GM18873 (cell line): ENCODE data around the gene PIH1D2.
"Not testable (repeated sequence)": the region's sequence is repeated elsewhere in the genome, so short reads cannot be mapped to it uniquely, and the experiment has no call there.

Experiments used
- ATAC-seq: cut with Tn5 transposase; IDR thresholded peaks from one replicate; pipeline ENCODE4 v1.9.1; 2021; ENCODE audit warnings: mild to moderate bottlenecking, moderate library complexity, moderate number of reproducible peaks; ENCODE audit not compliant: unreplicated experiment, low FRiP score

Gene PIH1D2, protein sequence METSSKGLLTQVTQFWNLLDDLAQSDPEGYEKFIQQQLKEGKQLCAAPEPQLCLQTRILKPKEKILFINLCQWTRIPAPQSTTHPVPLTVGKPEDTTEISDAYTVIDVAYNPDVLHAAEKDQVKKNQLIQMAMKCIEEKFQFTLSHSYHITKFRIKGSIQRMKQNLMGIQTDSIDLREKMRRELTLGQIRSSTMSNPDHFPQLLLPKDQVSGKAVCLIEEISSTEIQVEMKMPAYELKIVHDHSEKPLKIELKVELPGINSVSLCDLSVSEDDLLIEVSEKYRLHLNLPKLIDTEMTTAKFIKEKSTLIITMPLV

DNA sequence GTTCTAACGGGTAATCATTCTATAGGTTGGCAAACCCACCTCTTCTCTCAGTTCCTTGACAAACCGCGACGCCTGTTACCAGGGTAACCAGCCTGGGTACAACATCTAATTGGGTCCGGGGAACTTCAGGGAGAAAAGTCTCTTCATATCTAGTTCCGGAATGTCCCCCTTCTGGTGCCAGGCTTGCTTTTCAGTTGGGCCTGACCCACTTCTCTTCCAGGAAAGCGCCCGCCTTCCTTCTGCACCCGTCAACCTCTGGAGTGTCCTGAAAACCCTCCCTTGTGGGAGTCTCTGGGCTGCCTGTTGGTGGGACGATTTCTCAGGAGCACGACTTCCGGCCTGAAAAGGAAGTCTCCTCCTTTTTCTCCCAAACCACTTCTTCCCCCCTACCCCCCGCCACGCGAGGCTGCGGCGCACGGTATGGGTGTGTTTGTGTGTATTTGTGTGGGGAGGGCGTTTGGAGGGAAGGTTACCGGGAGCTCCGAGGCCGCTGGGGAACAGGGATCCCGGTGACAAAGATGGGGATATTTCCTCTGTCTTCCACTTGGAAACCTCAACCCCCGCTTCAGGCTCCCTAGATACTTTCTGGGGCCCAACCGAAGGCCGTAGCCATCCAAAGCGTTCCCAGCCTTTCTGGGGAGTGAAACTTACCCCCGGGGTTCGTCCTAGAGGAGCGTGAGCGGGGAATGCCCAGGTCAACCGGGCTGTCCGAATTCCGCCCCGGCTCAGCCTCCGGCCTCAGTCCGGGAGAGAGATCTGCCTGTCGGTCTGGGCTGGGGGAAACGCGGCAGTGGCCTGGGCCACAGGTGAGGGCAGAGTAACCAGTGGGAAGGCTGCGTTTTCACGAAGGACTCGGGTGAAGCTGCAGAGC lies at the start of gene PIH1D2, which contains the start of gene NKAPD1:
Gene PIH1D2 (minus strand): TSS at position 77 of the 871 bp plus-strand sequence. CDS start 843 bp downstream, outside the sequence.
Gene NKAPD1 (plus strand): TSS at position 359 of the 871 bp plus-strand sequence. CDS start 1,276 bp downstream, outside the sequence.
- ATAC-seq = peak; percentile 87

- no peak for ATAC-seq
These were observed 49.3 kb upstream of the PIH1D2 start for GRCh38 chr11:112123129-112123528.

GRCh38 chr11:112121981-112122615 lies 48.3 kb upstream of the PIH1D2 start:
- ATAC-seq = no peak

GRCh38 chr11:112118176-112118575 lies 44.4 kb upstream of the PIH1D2 start:
- ATAC-seq = no peak

DNA sequence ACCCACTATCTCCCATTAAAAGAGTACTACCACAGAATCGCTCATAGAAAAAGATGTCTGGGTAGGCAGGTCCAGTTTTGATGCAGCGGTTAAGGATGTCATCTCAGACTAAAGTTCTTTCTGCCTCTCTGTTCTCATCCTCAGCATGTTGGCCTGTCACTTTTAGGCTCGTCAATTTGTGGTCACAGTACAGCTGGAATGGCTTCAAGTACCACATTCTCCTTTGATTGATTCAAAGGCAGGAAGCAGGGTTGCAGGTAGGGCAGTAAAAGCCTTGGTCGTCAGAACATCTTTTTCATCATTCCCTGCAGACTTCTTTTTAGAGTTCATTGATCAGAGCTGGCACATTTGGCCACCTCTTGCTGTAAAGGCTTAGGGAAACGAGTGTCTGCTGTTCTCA lies 41.6 kb upstream of the PIH1D2 start:
- no peak for ATAC-seq

GRCh38 chr11:112114460-112114859 lies 40.6 kb upstream of the PIH1D2 start:
- no peak for ATAC-seq

DNA sequence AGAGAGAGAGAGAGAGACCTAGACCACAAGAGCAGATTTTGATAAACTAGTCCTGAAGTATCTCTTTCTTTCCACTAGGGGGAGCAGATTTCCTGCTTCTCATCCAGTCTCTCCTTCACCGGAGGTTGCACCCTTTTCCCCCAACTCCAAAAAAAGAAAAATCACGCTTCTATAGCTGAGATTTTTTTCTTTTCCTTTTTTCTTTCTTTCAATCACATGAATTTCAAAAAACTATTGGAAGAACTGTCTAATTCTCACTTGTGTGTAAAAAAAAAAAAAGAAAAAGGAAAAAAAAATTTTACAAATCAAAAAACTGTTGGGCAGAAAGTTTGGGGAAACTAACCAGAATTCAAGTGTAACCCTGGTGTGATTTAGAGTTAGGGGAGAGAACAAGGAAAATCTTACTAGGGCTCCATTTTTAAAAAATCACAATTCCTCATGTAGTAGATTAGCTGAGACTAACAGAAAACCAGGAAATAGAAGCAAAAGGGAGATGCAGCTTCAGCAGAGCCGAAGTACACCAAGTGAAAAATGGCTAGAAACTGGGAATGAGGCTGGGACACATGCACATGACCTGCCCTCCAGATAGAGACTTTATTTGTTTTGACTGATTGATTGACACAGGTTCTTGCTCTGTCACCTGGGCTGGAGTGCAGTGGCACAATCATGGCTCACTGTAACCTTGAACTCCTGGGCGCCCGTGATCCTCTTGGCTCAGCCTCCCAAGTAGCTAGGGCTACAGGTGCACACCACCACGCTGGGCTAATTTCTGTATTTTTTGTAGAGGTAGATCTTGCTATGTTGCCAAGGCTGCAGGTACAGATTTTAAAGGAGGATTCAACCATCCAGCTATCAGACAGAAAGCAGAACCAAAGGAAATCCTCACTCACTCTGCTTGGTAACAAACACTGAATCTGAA lies 40.0 kb upstream of the PIH1D2 start:
- ATAC-seq = no peak

GRCh38 chr11:112106070-112106469 lies 32.3 kb upstream of the PIH1D2 start:
- no peak for ATAC-seq

DNA sequence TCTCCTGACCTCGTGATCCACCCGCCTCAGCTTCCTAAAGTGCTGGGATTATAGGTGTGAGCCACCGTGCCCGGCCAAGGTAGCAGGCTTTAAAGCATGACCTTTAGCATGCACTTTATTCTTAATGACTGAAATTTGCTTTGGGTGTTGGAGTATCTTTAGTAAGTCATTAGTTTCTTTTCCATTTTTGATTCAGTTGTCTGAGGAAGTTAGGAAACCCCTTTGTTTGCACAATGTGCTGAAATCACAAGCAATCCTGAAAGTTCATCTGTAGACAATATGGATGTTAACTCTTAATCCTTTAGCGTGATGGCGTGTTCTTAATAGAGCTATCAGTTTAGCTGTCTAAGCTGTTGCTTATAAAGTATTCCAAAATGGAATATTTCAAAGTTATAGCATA lies 29.6 kb upstream of the PIH1D2 start:
- ATAC-seq = no peak

GRCh38 chr11:112100462-112100861 lies 26.6 kb upstream of the PIH1D2 start:
- ATAC-seq = no peak

- no peak for ATAC-seq
These were observed 24.1 kb upstream of the PIH1D2 start for GRCh38 chr11:112097734-112098528.

DNA sequence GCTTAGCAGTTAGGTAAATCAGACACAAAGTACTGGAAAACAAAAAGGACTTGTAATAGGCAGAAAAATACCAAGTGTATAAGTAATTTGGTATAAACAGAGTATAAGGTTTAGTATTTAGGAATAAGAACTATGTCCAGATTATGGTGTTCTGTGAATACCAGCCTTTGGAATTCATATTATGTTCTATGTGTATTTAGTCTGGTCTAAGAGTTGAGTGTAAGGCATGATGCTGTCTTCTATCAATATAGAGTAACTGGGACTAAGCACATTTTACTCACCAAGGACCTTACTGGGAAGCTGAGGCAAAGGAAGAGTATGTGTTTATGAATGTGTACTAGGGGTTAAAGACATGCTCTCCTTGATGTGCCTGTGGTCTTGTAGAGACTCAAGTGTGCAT lies 22.4 kb upstream of the PIH1D2 start:
- no peak for ATAC-seq

DNA sequence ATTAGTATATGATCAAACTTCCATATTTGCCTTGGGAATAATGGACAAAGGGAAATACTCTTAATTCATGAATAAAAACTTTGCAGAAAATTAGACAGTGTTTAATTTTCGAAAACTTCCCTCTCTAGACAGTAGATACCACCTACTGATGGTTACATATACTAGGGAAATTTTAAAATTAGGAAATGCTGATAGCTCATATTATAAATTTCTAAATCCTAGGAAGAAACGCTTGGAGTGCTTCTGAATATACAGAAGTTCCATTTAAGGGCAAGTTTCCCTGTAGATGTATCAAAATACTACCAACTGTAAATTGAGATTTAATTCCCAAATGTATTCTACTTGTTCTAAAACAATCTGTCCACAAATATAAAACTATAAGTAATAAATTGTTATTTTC lies 21.5 kb upstream of the PIH1D2 start:
- not testable (repeated sequence) for ATAC-seq

DNA sequence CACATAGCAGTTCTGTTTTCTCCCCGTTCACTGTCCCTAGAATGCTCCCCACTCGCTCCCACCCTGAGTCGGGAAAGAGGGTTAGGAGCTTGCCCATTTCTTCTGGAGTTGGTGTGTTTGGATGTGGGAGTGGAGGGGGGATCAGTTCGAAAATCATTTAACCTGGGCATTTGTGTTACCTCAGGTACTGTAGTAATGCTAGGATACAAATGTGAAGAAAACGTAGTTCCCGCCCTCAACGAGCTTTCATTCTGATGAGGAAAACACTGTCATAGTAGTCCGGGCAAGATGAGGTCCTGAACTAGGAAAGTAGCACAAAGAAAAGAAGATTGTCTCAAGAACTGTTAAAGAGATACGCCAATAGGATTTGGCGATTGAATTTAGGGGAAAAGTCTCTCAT lies 13.4 kb upstream of the PIH1D2 start:
- ATAC-seq = no peak

- ATAC-seq = peak; percentile 87
These were observed 12.8 kb upstream of the PIH1D2 start, which contains the start of the genes SDHD and TIMM8B for GRCh38 chr11:112086422-112087191. Gene SDHD (plus strand): TSS chr11:112086873. CDS start chr11:112086908, 35 bp downstream. Gene TIMM8B (minus strand): TSS chr11:112086756. CDS start chr11:112086723, 33 bp downstream.

GRCh38 chr11:112085822-112086421 lies 12.1 kb upstream of the PIH1D2 start:
- ATAC-seq = peak; percentile 24

DNA sequence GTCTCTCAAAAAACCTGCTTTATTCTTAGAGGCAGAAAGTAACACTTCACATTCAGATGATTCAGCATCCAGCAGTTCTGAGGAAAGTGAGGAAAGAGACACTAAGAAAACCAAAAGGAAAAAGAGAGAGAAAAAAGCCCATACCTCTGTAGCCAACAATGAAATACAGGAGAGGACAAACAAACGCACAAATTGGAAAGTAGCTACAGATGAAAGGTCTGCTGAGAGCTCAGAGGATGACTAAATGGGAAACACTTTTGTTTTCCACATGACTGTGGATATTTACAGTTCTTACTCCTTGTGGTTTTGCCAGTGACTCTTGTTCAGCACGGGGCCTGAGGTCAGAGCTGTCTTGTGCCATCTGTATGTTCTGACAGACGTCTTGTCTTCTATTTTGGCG lies 8.9 kb upstream of the PIH1D2 start:
- ATAC-seq = no peak

GRCh38 chr11:112062923-112063322 lies 10.9 kb downstream of the PIH1D2 start:
- no peak for ATAC-seq
